Uterus (tissue), 2 donors: ENCODE measurements around the gene AMDHD1.

Experiments
- CTCF ChIP-seq, 4 experiments: fragments of 200-600 bp in 2 of 4; fragments of 450-650 bp in 2 of 4; sonication (generic) in 2 of 4; IDR thresholded peaks; one replicate each; pipeline ENCODE4 v1.5.1; 2016 to 2019; ENCODE audit warnings: antibody characterized with exemption in 4 of 4, mild to moderate bottlenecking in 2 of 4, moderate library complexity in 1 of 4
- POLR2A ChIP-seq, 2 donors: fragments of 450-650 bp; IDR thresholded peaks; one replicate each; pipeline ENCODE4 v1.6.1; 2016; ENCODE audit warnings: antibody characterized with exemption in 2 of 2, mild to moderate bottlenecking in 1 of 2, moderate library complexity in 1 of 2

DNA sequence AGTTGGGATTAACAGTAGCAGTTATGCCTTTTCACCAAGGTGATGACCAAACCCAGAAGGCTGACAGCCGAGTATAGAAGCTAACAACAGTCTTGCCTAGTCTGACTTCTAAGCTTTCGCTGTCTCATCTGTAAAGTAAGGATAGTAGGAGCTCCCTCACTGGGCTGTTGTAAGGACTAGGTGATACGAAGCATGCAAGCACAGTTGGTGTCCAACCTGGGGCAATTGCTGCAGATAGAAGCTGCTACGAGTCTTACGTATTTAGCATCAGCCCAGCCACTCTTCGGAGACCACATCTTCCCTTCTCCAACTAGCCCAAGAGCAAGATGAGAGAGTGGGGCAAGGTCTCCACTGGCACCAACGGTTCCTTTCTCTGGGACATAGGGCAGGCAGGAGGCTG is 47.0 kb downstream of the AMDHD1 start:
- TF ChIP-seq CTCF (IDR thresholded peaks at IDR 0.05) (no peak), POLR2A (IDR thresholded peaks at IDR 0.05) (no peak)
